HCT116 (cell line): ENCODE results near the gene ARMC2. TPM values are rescaled to one million over a fixed set of nuclear protein-coding genes. Genes with fewer than 3 reads are reported as not detected.

ENCODE experiments used
- ATAC-seq: fragments of 200-7000 bp; cut with Tn5 transposase; 2 replicates; pipeline ENCODE4 v1.9.1; 2020; ENCODE audit warnings: mild to moderate bottlenecking, moderate library complexity
- BruUV-seq: library from RNA; stranded (reverse); fragments of 400-500 nt; replicated peaks from 2 replicates; lab custom pipeline; 2021; lab: Mats Ljungman, UMichigan
- CTCF ChIA-PET: fragments of 300-600 bp; sonication (Branson Sonifier 250); formaldehyde crosslinking; loops from one replicate; lab custom pipeline; 2021; ENCODE audit warnings: antibody characterized with exemption; lab: Charles Lee
- POLR2A ChIA-PET: fragments of 300-600, 350-600 bp; sonication (Branson Sonifier 250); formaldehyde crosslinking; loops from one replicate; lab custom pipeline; 2021; ENCODE audit warnings: antibody characterized with exemption; lab: Charles Lee
- RAD21 ChIA-PET, 2 experiments: fragments of 300-600 bp; sonication (Branson Sonifier 250); formaldehyde crosslinking; loops; one replicate each; lab custom pipeline; 2023; ENCODE audit warnings: low total read pairs in 2 of 2; ENCODE audit not compliant: uncharacterized antibody in 2 of 2, unreplicated experiment in 2 of 2, low non-redundant PET in 1 of 2; lab: Charles Lee
- DNase-seq: peaks from one replicate; pipeline ENCODE4 v3.0.0-alpha.2; 2010; ENCODE audit warnings: low read depth, low spot score
- H2AFZ ChIP-seq: fragments of 200-600 bp; shearing (Covaris generic), sonication (generic); 2 replicates; pipeline ENCODE4 v1.6.1; 2017; ENCODE audit warnings: low read depth, mixed run types, mixed read lengths, antibody characterized with exemption, low read length; ENCODE audit not compliant: poor library complexity, severe bottlenecking
- H3K27ac ChIP-seq: 2 replicates; pipeline ENCODE4 v1.5.1; 2012; ENCODE audit warnings: low read depth, low read length
- H3K27me3 ChIP-seq: fragments of 200-600 bp; sonication (generic); 2 replicates; pipeline ENCODE4 v1.6.1; 2016; ENCODE audit warnings: mixed run types, low read length, mixed read lengths; ENCODE audit not compliant: insufficient read depth
- H3K36me3 ChIP-seq, 2 experiments: fragments of 200-500 bp in 1 of 2; fragments of 200-600 bp in 1 of 2; sonication (Bioruptor generic) in 1 of 2; sonication (generic) in 1 of 2; 2 replicates each; pipeline versions ENCODE4 v1.5.1 to v1.6.1; 2014 to 2016; ENCODE audit warnings: low read length in 2 of 2, inconsistent platforms in 1 of 2, mixed read lengths in 1 of 2, mixed run types in 1 of 2; ENCODE audit not compliant: insufficient read depth in 2 of 2, control insufficient read depth in 1 of 2
- H3K4me1 ChIP-seq, 2 experiments: fragments of 200-600 bp in 1 of 2; sonication (generic) in 1 of 2; 2 replicates each; pipeline versions ENCODE4 v1.5.1 to v1.6.1; 2012 to 2017; ENCODE audit warnings: low read length in 2 of 2, inconsistent platforms in 1 of 2, mild to moderate bottlenecking in 1 of 2, mixed read lengths in 1 of 2, mixed run types in 1 of 2, moderate library complexity in 1 of 2; ENCODE audit not compliant: insufficient read depth in 2 of 2, control insufficient read depth in 1 of 2
- H3K4me2 ChIP-seq: fragments of 200-600 bp; sonication (generic); 2 replicates; pipeline ENCODE4 v1.6.1; 2017; ENCODE audit warnings: mixed run types, low read length, mixed read lengths
- H3K4me3 ChIP-seq, 2 experiments: fragments of 200-600 bp in 1 of 2; sonication (generic) in 1 of 2; replicated peaks in 1 of 2; 2 replicates each; pipeline ENCODE4 v1.5.1; 2011 to 2016; ENCODE audit warnings: low read length in 2 of 2, control low read depth in 1 of 2, low read depth in 1 of 2, mild to moderate bottlenecking in 1 of 2, mixed read lengths in 1 of 2, mixed run types in 1 of 2
- H3K79me2 ChIP-seq: fragments of 200-600 bp; sonication (generic); 2 replicates; pipeline ENCODE4 v1.6.1; 2017; ENCODE audit warnings: mild to moderate bottlenecking, mixed run types, low read length, moderate library complexity, mixed read lengths; ENCODE audit not compliant: insufficient read depth
- H3K9ac ChIP-seq: fragments of 200-600 bp; sonication (generic); 2 replicates; pipeline ENCODE4 v1.6.1; 2016; ENCODE audit warnings: low read length, mixed read lengths
- H3K9me2 ChIP-seq: fragments of 200-600 bp; sonication (generic), shearing (Covaris generic); 2 replicates; pipeline ENCODE4 v1.6.1; 2017; ENCODE audit warnings: mixed run types, mild to moderate bottlenecking, moderate library complexity; ENCODE audit not compliant: insufficient read depth
- H3K9me3 ChIP-seq, 2 experiments: fragments of 200-500 bp in 1 of 2; fragments of 200-600 bp in 1 of 2; sonication (Bioruptor generic) in 1 of 2; sonication (generic) in 1 of 2; 2 replicates each; pipeline ENCODE4 v1.6.1; 2014 to 2017; ENCODE audit warnings: low read length in 2 of 2, mixed read lengths in 2 of 2, inconsistent platforms in 1 of 2, low read depth in 1 of 2, mild to moderate bottlenecking in 1 of 2, mixed run types in 1 of 2, moderate library complexity in 1 of 2; ENCODE audit not compliant: control insufficient read depth in 1 of 2, insufficient read depth in 1 of 2
- H4K20me1 ChIP-seq: fragments of 200-600 bp; sonication (generic), shearing (Covaris generic); 2 replicates; pipeline ENCODE4 v1.6.1; 2017; ENCODE audit warnings: mixed run types, mild to moderate bottlenecking, moderate library complexity; ENCODE audit not compliant: insufficient read depth
- ATF3 ChIP-seq: IDR thresholded peaks from 2 replicates; pipeline ENCODE4 v1.6.1; 2012
- CBX3 ChIP-seq: IDR thresholded peaks from 2 replicates; pipeline ENCODE4 v1.6.1; 2012; ENCODE audit warnings: low read depth
- CEBPB ChIP-seq: IDR thresholded peaks from 2 replicates; pipeline ENCODE4 v1.6.1; 2012; ENCODE audit warnings: low read depth
- CTCF ChIP-seq, 3 experiments: fragments of 200-600 bp in 1 of 3; sonication (generic) in 1 of 3; IDR thresholded peaks in 2 of 3; conservative IDR thresholded peaks in 1 of 3; 2 replicates each; pipeline ENCODE4 v1.5.1; 2012 to 2017; ENCODE audit warnings: low read depth in 2 of 3, low read length in 2 of 3, antibody characterized with exemption in 1 of 3, borderline replicate concordance in 1 of 3, control low read depth in 1 of 3, mild to moderate bottlenecking in 1 of 3, mixed read lengths in 1 of 3, mixed run types in 1 of 3, moderate library complexity in 1 of 3; ENCODE audit not compliant: insufficient read depth in 1 of 3
- EGR1 ChIP-seq: IDR thresholded peaks from 2 replicates; pipeline ENCODE4 v1.6.1; 2012; ENCODE audit warnings: low read depth
- FOSL1 ChIP-seq: IDR thresholded peaks from 2 replicates; pipeline ENCODE4 v1.6.1; 2012; ENCODE audit warnings: low read depth
- POLR2A ChIP-seq: IDR thresholded peaks from 2 replicates; pipeline ENCODE4 v1.7.0; 2011; ENCODE audit warnings: borderline replicate concordance; ENCODE audit not compliant: insufficient read depth, insufficient read length; ENCODE audit errors: extremely low read depth
- POLR2AphosphoS5 ChIP-seq: IDR thresholded peaks from 2 replicates; pipeline ENCODE4 v1.6.1; 2011; ENCODE audit warnings: mild to moderate bottlenecking, low read depth, low read length, moderate library complexity
- RAD21 ChIP-seq: IDR thresholded peaks from 2 replicates; pipeline ENCODE4 v1.6.1; 2012; ENCODE audit warnings: low read depth, mild to moderate bottlenecking
- SIN3A ChIP-seq: IDR thresholded peaks from 2 replicates; pipeline ENCODE4 v1.6.1; 2012; ENCODE audit warnings: low read depth
- SP1 ChIP-seq: IDR thresholded peaks from 2 replicates; pipeline ENCODE4 v1.6.1; 2012; ENCODE audit warnings: low read depth
- TCF7L2 ChIP-seq: IDR thresholded peaks from 2 replicates; pipeline ENCODE4 v1.7.0; 2011; ENCODE audit warnings: borderline replicate concordance, inconsistent platforms; ENCODE audit not compliant: insufficient read depth, insufficient read length; ENCODE audit errors: extremely low read depth
- YY1 ChIP-seq: IDR thresholded peaks from 2 replicates; pipeline ENCODE4 v1.6.1; 2011; ENCODE audit warnings: low read length, low read depth, moderate library complexity, mild to moderate bottlenecking; ENCODE audit not compliant: insufficient replicate concordance; ENCODE audit errors: extremely low read depth
- ZNF274 ChIP-seq: fragments of 200-500 bp; sonication (Bioruptor generic); IDR thresholded peaks from 2 replicates; pipeline ENCODE4 v1.6.1; 2014; ENCODE audit warnings: mild to moderate bottlenecking, low read depth, low read length, inconsistent platforms
- intact Hi-C: fragments of 100-400 bp; cut with micrococcal nuclease; formaldehyde crosslinking; loops from 2 replicates; pipeline ENCODE4 v1.10.0; 2022
- total RNA-seq: library from RNA; stranded (reverse); gene quantifications from one replicate; pipeline ENCODE4 v1.2.1, GENCODE V29; 2021; ENCODE audit not compliant: unreplicated experiment

ARMC2 gene
- total RNA-seq, 1 experiment from 2014 or later = 3.6 TPM

- H3K4me3 ChIP-seq = no peak overlapping the region
- H3K36me3 ChIP-seq = no peaks in the 10 kb centered on the region
- RAD21 ChIA-PET = no interaction called here
- TF ChIP-seq TCF7L2 = no peak
- TF ChIP-seq CEBPB = no peak
- no peak for TF ChIP-seq ATF3
- TF ChIP-seq POLR2AphosphoS5 = no peak
- TF ChIP-seq SP1 = no peak
- ATAC-seq = no peak
- H3K4me1 ChIP-seq = no peaks in the 10 kb centered on the region
- no peak for DNase-seq
- no peak overlapping the region for H3K4me2 ChIP-seq
- BruUV-seq = no TSS peak
- POLR2A ChIA-PET = no interaction called here
- H2AFZ ChIP-seq = no peak overlapping the region
- no peaks in the 10 kb centered on the region for H3K79me2 ChIP-seq
- no peak overlapping the region for H3K27ac ChIP-seq
- no peaks in the 10 kb centered on the region for H4K20me1 ChIP-seq
- no peaks in the 10 kb centered on the region for H3K9me2 ChIP-seq
- H3K9ac ChIP-seq = no peak overlapping the region
- no peaks in the 10 kb centered on the region for H3K9me3 ChIP-seq
- CTCF ChIA-PET = no interaction called here
- intact Hi-C loops = no loop called here
- H3K27me3 ChIP-seq = no peaks in the 10 kb centered on the region
These were observed 42.5 kb upstream of the ARMC2 start for GRCh38 chr6:108805611-108806167.

- no peak overlapping the region for H3K9ac ChIP-seq
- no peak overlapping the region for H3K27ac ChIP-seq
- ATAC-seq (no peak), DNase-seq (no peak)
- no peak overlapping the region for H3K4me3 ChIP-seq
- TF ChIP-seq POLR2A (no peak), CBX3 (no peak), CTCF (IDR thresholded peaks at IDR 0.05 in 2 of 3, conservative IDR thresholded peaks at IDR 0.05 in 1 of 3; ENCODE audit: borderline replicate concordance in 1 of 3, insufficient read depth in 1 of 3, low read depth in 2 of 3, low read length in 2 of 3) (no peak), RAD21 (no peak), YY1 (no peak), SIN3A (no peak), ZNF274 (no peak), EGR1 (no peak), CEBPB (no peak), FOSL1 (no peak)
- no peaks in the 10 kb centered on the region for H3K79me2 ChIP-seq
- no peak overlapping the region for H3K4me2 ChIP-seq
- BruUV-seq = no TSS peak
- POLR2A ChIA-PET = no interaction called here
- H3K9me3 ChIP-seq = no peaks in the 10 kb centered on the region
- no peaks in the 10 kb centered on the region for H3K36me3 ChIP-seq
- no peak overlapping the region for H2AFZ ChIP-seq
- no peaks in the 10 kb centered on the region for H4K20me1 ChIP-seq
- H3K4me1 ChIP-seq = no peaks in the 10 kb centered on the region
- intact Hi-C loops = no loop called here
- CTCF ChIA-PET = no interaction called here
- no peaks in the 10 kb centered on the region for H3K27me3 ChIP-seq
- H3K9me2 ChIP-seq = no peaks in the 10 kb centered on the region
- RAD21 ChIA-PET = no interaction called here
These were observed 42.1 kb upstream of the ARMC2 start for GRCh38 chr6:108806171-108806570.
